Subcutaneous abdominal adipose tissue (tissue), 5 donors: ENCODE measurements around the gene TMEM100.

Source experiments
- H3K27ac ChIP-seq: one replicate; pipeline ENCODE4 v1.7.0; 2013; ENCODE audit warnings: low read depth, mild to moderate bottlenecking, inconsistent platforms, low read length, moderate library complexity
- H3K27me3 ChIP-seq, 5 donors: one replicate each; pipeline ENCODE4 v1.7.0; 2013; ENCODE audit warnings: low read length in 5 of 5, inconsistent platforms in 1 of 5; ENCODE audit not compliant: control insufficient read depth in 5 of 5, insufficient read depth in 4 of 5
- H3K36me3 ChIP-seq, 5 donors: one replicate each; pipeline ENCODE4 v1.7.0; 2013; ENCODE audit warnings: low read length in 5 of 5; ENCODE audit not compliant: control insufficient read depth in 5 of 5, insufficient read depth in 5 of 5
- H3K4me1 ChIP-seq, 5 donors: one replicate each; pipeline ENCODE4 v1.7.0; 2013; ENCODE audit warnings: low read length in 5 of 5, mild to moderate bottlenecking in 3 of 5, moderate library complexity in 1 of 5; ENCODE audit not compliant: control insufficient read depth in 5 of 5, insufficient read depth in 5 of 5
- H3K4me3 ChIP-seq, 5 donors: one replicate each; pipeline ENCODE4 v1.7.0; 2013; ENCODE audit warnings: low read length in 5 of 5, low read depth in 1 of 5
- H3K9ac ChIP-seq, 5 donors: one replicate each; pipeline ENCODE4 v1.7.0; 2013; ENCODE audit warnings: low read length in 5 of 5, mild to moderate bottlenecking in 4 of 5, moderate library complexity in 3 of 5
- H3K9me3 ChIP-seq, 5 donors: one replicate each; pipeline ENCODE4 v1.7.0; 2013; ENCODE audit warnings: low read length in 5 of 5; ENCODE audit not compliant: control insufficient read depth in 5 of 5
- donor health status: healthy.
- donor health status: healthy.
- donor health status: healthy.
- donor health status: healthy.
- donor health status: healthy.

Gene TMEM100

DNA sequence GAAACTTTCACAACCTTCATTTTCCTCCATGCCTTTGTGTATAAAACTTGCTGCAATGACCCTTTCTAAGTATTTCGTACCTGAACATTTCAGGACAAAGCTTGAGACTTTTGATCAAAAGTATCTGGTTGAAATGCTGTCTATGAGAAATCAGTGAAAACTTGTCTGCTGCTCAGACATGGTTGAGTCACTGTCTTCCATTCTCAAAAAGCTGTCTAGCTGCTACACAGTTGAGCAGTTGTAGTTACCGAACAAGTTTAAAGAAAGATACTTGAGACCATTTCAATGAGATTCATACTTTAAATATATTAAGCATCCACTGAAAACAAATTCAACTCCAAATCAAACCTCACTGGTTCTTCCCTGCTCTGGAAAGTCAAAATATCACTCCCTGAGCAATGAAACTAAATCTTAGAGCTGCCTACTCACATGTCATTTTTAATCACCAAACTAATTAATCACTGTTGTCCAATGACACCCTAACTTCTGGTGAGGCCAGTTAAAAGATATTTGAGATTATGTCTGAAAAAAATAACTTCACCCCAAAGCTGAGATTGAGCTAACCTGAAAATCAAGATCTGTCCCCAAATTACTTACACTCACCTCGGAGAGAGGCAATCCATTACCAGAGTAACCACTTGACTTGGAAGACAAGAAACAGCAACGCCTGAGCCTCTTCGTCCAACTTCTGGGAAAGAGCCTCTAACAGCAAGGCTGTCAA, 488 bp downstream of the TMEM100 start:
- peaks cover 4 to 68% (median 46%) of the 10 kb centered on the region in 5 donors for H3K4me1 ChIP-seq
- peak overlapping the region; percentile 97 for H3K27ac ChIP-seq
- peak overlapping the region; percentile 50 to 77 (median 67) for H3K4me3 ChIP-seq
- peak overlapping the region; percentile 31 to 79 (median 69) for H3K9ac ChIP-seq
- no peaks in the 10 kb centered on the region for H3K27me3 ChIP-seq
- H3K9me3 ChIP-seq: no peaks in the 10 kb centered on the region
- H3K36me3 ChIP-seq: peaks cover 0 to 5% (median 0%) of the 10 kb centered on the region in 5 donors

GRCh38 chr17:55720919-55721836, 1.5 kb downstream of the TMEM100 start:
- H3K9ac ChIP-seq: peak overlapping the region in 2 of 5 donors; percentile 76 to 79

DNA sequence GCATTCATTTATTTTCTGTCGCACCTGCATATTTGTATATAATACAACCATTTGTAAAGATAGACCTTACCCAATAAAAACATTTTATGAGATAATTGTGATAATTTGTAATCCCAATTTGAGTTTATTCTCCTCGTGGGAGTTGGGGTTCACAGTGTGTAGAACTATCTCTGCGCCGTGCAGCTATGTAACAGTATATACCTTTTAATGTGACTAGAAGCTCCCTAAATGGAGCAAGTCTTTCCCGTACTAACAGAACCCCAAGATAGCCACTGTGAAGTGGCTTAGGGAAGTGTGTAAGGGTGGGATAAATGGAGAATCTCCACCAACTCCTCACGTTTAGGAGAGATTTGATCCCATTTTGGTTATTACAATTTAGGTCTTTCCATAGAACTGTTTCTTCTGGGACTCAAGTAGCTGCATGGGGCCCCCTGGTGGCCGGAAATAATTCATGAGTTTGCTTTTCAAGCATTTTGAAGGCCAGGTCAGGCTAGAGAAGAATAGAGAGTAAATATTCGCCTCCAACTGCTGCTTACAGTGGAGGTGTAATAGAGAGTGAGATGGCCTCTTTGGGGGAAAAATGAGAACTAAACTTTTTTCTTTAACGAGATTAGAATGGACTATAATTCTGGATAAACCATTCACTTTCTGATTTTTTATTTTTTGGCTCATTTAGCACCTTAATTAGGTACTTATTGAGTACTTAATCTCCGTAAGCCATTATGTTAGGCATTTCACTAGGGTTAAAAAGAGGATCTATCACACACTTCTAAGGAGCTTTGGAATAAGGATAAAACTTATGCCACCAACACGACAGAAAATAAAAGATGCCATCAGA, 4.5 kb downstream of the TMEM100 start:
- Histone ChIP-seq H3K9ac (no peak overlapping the region), H3K4me1 (peaks cover 4 to 32% (median 19%) of the 10 kb centered on the region in 5 donors), H3K9me3 (no peaks in the 10 kb centered on the region), H3K27ac (no peak overlapping the region), H3K4me3 (no peak overlapping the region), H3K27me3 (no peaks in the 10 kb centered on the region), H3K36me3 (peaks cover 0 to 5% (median 0%) of the 10 kb centered on the region in 5 donors)

More at GRCh38 chr17:55720919-55721836, 1.5 kb downstream of the TMEM100 start:
- peak overlapping the region; percentile 43 to 77 (median 50) for H3K4me3 ChIP-seq
- H3K9me3 ChIP-seq: no peaks in the 10 kb centered on the region
- peaks cover 4 to 62% (median 36%) of the 10 kb centered on the region in 5 donors for H3K4me1 ChIP-seq
- peaks cover 0 to 5% (median 0%) of the 10 kb centered on the region in 5 donors for H3K36me3 ChIP-seq
- H3K27ac ChIP-seq: peak overlapping the region; percentile 97
- no peaks in the 10 kb centered on the region for H3K27me3 ChIP-seq

DNA sequence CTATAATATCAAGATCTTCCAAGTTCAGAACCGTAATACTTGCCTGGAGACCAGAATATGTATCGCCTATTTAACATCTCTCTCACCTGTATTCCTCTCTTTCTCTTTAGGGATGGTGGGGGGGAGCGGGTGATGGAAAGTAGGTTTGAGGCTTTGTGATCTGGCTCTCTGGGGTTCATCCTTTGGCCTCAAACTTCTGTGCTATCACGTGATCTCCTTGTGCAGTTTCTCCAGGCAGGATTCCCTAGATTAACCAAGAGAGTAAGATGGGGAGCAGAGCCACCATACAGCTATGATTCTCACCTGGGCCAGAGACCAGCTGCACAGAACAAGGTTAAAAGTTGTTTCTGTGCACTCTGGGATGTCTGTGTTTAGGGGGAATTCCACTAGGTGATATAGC, 5.2 kb downstream of the TMEM100 start:
- peaks cover 2 to 25% (median 15%) of the 10 kb centered on the region in 5 donors for H3K4me1 ChIP-seq
- H3K9ac ChIP-seq: no peak overlapping the region
- H3K27me3 ChIP-seq: no peaks in the 10 kb centered on the region
- no peaks in the 10 kb centered on the region for H3K9me3 ChIP-seq
- H3K4me3 ChIP-seq: no peak overlapping the region
- no peak overlapping the region for H3K27ac ChIP-seq
- peaks cover 0 to 5% (median 0%) of the 10 kb centered on the region in 5 donors for H3K36me3 ChIP-seq

GRCh38 chr17:55710829-55711496, 11.7 kb downstream of the TMEM100 start:
- H3K27me3 ChIP-seq: no peaks in the 10 kb centered on the region
- H3K36me3 ChIP-seq: no peaks in the 10 kb centered on the region
- no peak overlapping the region for H3K4me3 ChIP-seq
- peak overlapping the region; percentile 74 for H3K27ac ChIP-seq
- H3K9ac ChIP-seq: peak overlapping the region in 1 of 5 donors; percentile 7
- H3K4me1 ChIP-seq: peaks cover 0 to 26% (median 20%) of the 10 kb centered on the region in 5 donors
- H3K9me3 ChIP-seq: no peaks in the 10 kb centered on the region

- Histone ChIP-seq H3K9ac (peak overlapping the region in 1 of 5 donors; percentile 7), H3K9me3 (no peaks in the 10 kb centered on the region), H3K27me3 (no peaks in the 10 kb centered on the region), H3K4me1 (peaks cover 0 to 26% (median 20%) of the 10 kb centered on the region in 5 donors), H3K27ac (peak overlapping the region; percentile 74), H3K36me3 (no peaks in the 10 kb centered on the region), H3K4me3 (no peak overlapping the region)
Measured at GRCh38 chr17:55710410-55710809, 12.3 kb downstream of the TMEM100 start.

DNA sequence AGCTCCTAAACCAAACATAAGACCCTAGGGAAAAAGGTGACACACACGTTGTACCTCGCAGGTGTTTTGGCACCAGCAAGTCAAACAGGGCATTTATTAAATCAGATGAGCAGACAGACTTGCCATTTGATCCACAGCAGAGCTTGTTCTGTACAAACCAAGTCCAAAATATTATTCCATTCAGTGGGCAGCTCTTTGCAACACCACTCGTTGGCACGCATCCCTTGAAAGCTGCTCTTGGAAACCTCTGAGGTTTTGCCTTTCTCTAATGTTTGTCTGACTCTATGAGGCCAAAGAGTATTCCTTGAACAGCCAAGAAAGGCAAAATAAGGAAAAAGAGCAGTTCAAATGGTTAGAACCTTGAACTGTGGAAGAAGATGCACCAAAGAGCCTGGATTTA, 12.7 kb downstream of the TMEM100 start:
- no peak overlapping the region for H3K4me3 ChIP-seq
- H3K27ac ChIP-seq: peak overlapping the region; percentile 74
- peaks cover 0 to 26% (median 20%) of the 10 kb centered on the region in 5 donors for H3K4me1 ChIP-seq
- H3K9me3 ChIP-seq: no peaks in the 10 kb centered on the region
- H3K9ac ChIP-seq: no peak overlapping the region
- H3K36me3 ChIP-seq: no peaks in the 10 kb centered on the region
- H3K27me3 ChIP-seq: no peaks in the 10 kb centered on the region

- no peaks in the 10 kb centered on the region for H3K27me3 ChIP-seq
- no peaks in the 10 kb centered on the region for H3K36me3 ChIP-seq
- no peaks in the 10 kb centered on the region for H3K9me3 ChIP-seq
- H3K9ac ChIP-seq: no peak overlapping the region
- no peak overlapping the region for H3K4me3 ChIP-seq
- H3K4me1 ChIP-seq: peaks cover 0 to 26% (median 20%) of the 10 kb centered on the region in 5 donors
- peak overlapping the region; percentile 74 for H3K27ac ChIP-seq
Measured at GRCh38 chr17:55709440-55709839, 13.2 kb downstream of the TMEM100 start.
